ENCODE results near the gene COL18A1. TPM values are rescaled to one million over a fixed set of nuclear protein-coding genes. Genes with fewer than 3 reads are reported as not detected.

The COL18A1 gene
- polyA plus RNA-seq, 3 donors: 0.80 to 4.1 (median 1.1) TPM

GRCh38 chr21:45531393-45532215 lies 126.6 kb downstream of the COL18A1 start:
- TF ChIP-seq CTCF (IDR thresholded peaks at IDR 0.05): no peak
- H4K20me1 ChIP-seq (ENCODE audit: insufficient read depth, low read length): no peaks in the 10 kb centered on the region
- H3K27ac Mint-ChIP-seq: peak overlapping the region in 4 of 7 donors; percentile 10 to 94 (median 89)
- H3K4me1 Mint-ChIP-seq: peaks cover 48% of the 10 kb centered on the region
- no peaks in the 10 kb centered on the region for H3K27me3 Mint-ChIP-seq (ENCODE audit: low read depth in 3 of 3)
- no peak for DNase-seq
- peaks cover 48 to 51% of the 10 kb centered on the region in 2 donors for H3K4me1 ChIP-seq (ENCODE audit: control insufficient read depth in 1 of 2, insufficient read depth in 2 of 2, low read length in 2 of 2)
- peaks cover 49% of the 10 kb centered on the region for H3K79me2 ChIP-seq (ENCODE audit: insufficient read depth, low read length)
- H3K4me3 ChIP-seq (replicated peaks in 1 of 3; ENCODE audit: low read depth in 2 of 3, low read length in 3 of 3): peak overlapping the region in 1 of 3 experiments; percentile 59
- no peak overlapping the region for H3K4me3 Mint-ChIP-seq
- H2AFZ ChIP-seq (ENCODE audit: insufficient read depth, low read depth, low read length, poor library complexity, severe bottlenecking): no peak overlapping the region
- 97% methylated on average over 76 of the region's 76 CpGs for WGBS (ENCODE audit: insufficient coverage)
- H3K27ac ChIP-seq (ENCODE audit: low read depth in 1 of 2, low read length in 2 of 2): peak overlapping the region; percentile 81 to 94
- peaks cover 31% of the 10 kb centered on the region in 2 donors for H3K36me3 Mint-ChIP-seq
- intact Hi-C loops (cut with micrococcal nuclease): no loop called here
- H3K4me2 ChIP-seq (replicated peaks; ENCODE audit: extremely low read depth, low read length, poor library complexity, severe bottlenecking): peak overlapping the region; percentile 9
- no peaks in the 10 kb centered on the region for H3K9me3 ChIP-seq (replicated peaks in 1 of 2; ENCODE audit: control insufficient read depth in 1 of 2, insufficient read depth in 1 of 2, low read length in 2 of 2)
- no peaks in the 10 kb centered on the region for H3K27me3 ChIP-seq (ENCODE audit: control insufficient read depth in 2 of 2, insufficient read depth in 2 of 2, low read length in 2 of 2)
- peaks cover 0 to 6% (median 0%) of the 10 kb centered on the region in 7 donors for H3K9me3 Mint-ChIP-seq
- H3K36me3 ChIP-seq (replicated peaks in 1 of 2; ENCODE audit: control insufficient read depth in 1 of 2, insufficient read depth in 2 of 2, low read length in 2 of 2): peaks cover 51 to 54% of the 10 kb centered on the region in 2 donors
- no peak overlapping the region for H3K9ac ChIP-seq (ENCODE audit: insufficient read depth, low read length, poor library complexity, severe bottlenecking)

- WGBS (ENCODE audit: insufficient coverage): 17% methylated on average over 2 of the region's 7 CpGs
- Histone ChIP-seq H3K9ac (ENCODE audit: insufficient read depth, low read length, poor library complexity, severe bottlenecking) (peak overlapping the region; percentile 47), H3K4me2 (replicated peaks; ENCODE audit: extremely low read depth, low read length, poor library complexity, severe bottlenecking) (peak overlapping the region; percentile 58), H4K20me1 (ENCODE audit: insufficient read depth, low read length) (no peaks in the 10 kb centered on the region), H3K4me1 (ENCODE audit: control insufficient read depth in 1 of 2, insufficient read depth in 2 of 2, low read length in 2 of 2) (peaks cover 48 to 54% of the 10 kb centered on the region in 2 donors), H3K27me3 (ENCODE audit: control insufficient read depth in 2 of 2, insufficient read depth in 2 of 2, low read length in 2 of 2) (no peaks in the 10 kb centered on the region), H3K36me3 (replicated peaks in 1 of 2; ENCODE audit: control insufficient read depth in 1 of 2, insufficient read depth in 2 of 2, low read length in 2 of 2) (peaks cover 38 to 44% of the 10 kb centered on the region in 2 donors), H3K27ac (ENCODE audit: low read depth in 1 of 2, low read length in 2 of 2) (peak overlapping the region; percentile 81 to 94), H3K9me3 (replicated peaks in 1 of 2; ENCODE audit: control insufficient read depth in 1 of 2, insufficient read depth in 1 of 2, low read length in 2 of 2) (no peaks in the 10 kb centered on the region), H2AFZ (ENCODE audit: insufficient read depth, low read depth, low read length, poor library complexity, severe bottlenecking) (no peak overlapping the region), H3K79me2 (ENCODE audit: insufficient read depth, low read length) (peaks cover 55% of the 10 kb centered on the region), H3K4me3 (replicated peaks in 1 of 3; ENCODE audit: low read depth in 2 of 3, low read length in 3 of 3) (peak overlapping the region in 1 of 3 experiments; percentile 59)
- TF ChIP-seq CTCF (IDR thresholded peaks at IDR 0.05): no peak
- H3K4me3 Mint-ChIP-seq: peak overlapping the region; percentile 45 to 75
- DNase-seq: peak in 2 of 3 donors; percentile 51 to 63
- peaks cover 0 to 6% (median 0%) of the 10 kb centered on the region in 7 donors for H3K9me3 Mint-ChIP-seq
- H3K4me1 Mint-ChIP-seq: peaks cover 53% of the 10 kb centered on the region
- H3K36me3 Mint-ChIP-seq: peaks cover 29 to 33% of the 10 kb centered on the region in 2 donors
- peak overlapping the region; percentile 80 to 94 (median 88) for H3K27ac Mint-ChIP-seq
- intact Hi-C loops (cut with micrococcal nuclease): no loop called here
- H3K27me3 Mint-ChIP-seq (ENCODE audit: low read depth in 3 of 3): no peaks in the 10 kb centered on the region
Observed at GRCh38 chr21:45532826-45533360, 127.9 kb downstream of the COL18A1 start.

Data from CD14-positive monocyte (primary cell).